Calu3 (cell line): ENCODE results near the gene SWT1. TPM values are rescaled to one million over a fixed set of nuclear protein-coding genes. Genes with fewer than 3 reads are reported as not detected.
"Not testable (repeated sequence)": the region's sequence is repeated elsewhere in the genome, so short reads cannot be mapped to it uniquely, and the experiment has no call there.

ENCODE experiments used
- BruUV-seq: library from RNA; stranded (reverse); fragments of 400-500 nt; replicated peaks from 2 replicates; lab custom pipeline; 2021; lab: Mats Ljungman, UMichigan
- CTCF ChIA-PET: fragments of 300-600 bp; sonication (Branson Sonifier 250); formaldehyde crosslinking; loops from one replicate; lab custom pipeline; 2022; ENCODE audit warnings: antibody characterized with exemption; lab: Charles Lee
- DNase-seq: peaks from one replicate; pipeline ENCODE4 v3.0.0; 2022
- H3K27ac Mint-ChIP-seq: one replicate; pipeline ENCODE4 v1.8.0; 2022; ENCODE audit warnings: mixed read lengths; ENCODE audit not compliant: unreplicated experiment
- H3K27me3 Mint-ChIP-seq: one replicate; pipeline ENCODE4 v1.8.0; 2022; ENCODE audit warnings: mixed read lengths; ENCODE audit not compliant: unreplicated experiment
- H3K36me3 Mint-ChIP-seq: one replicate; pipeline ENCODE4 v1.8.0; 2022; ENCODE audit warnings: mild to moderate bottlenecking, moderate library complexity, mixed read lengths; ENCODE audit not compliant: insufficient read depth, unreplicated experiment
- H3K4me1 Mint-ChIP-seq: one replicate; pipeline ENCODE4 v1.8.0; 2022; ENCODE audit warnings: mild to moderate bottlenecking, low read depth, mixed read lengths; ENCODE audit not compliant: unreplicated experiment
- H3K4me3 Mint-ChIP-seq: one replicate; pipeline ENCODE4 v1.8.0; 2022; ENCODE audit warnings: mild to moderate bottlenecking, low read depth, moderate library complexity, mixed read lengths; ENCODE audit not compliant: unreplicated experiment
- H3K9me3 Mint-ChIP-seq: one replicate; pipeline ENCODE4 v1.8.0; 2022; ENCODE audit warnings: low read depth, mixed read lengths; ENCODE audit not compliant: unreplicated experiment
- intact Hi-C: fragments of 100-400 bp; cut with micrococcal nuclease; formaldehyde crosslinking; loops from one replicate; pipeline ENCODE4 v1.10.0; 2022; ENCODE audit not compliant: unreplicated experiment
- total RNA-seq: library from RNA; stranded (reverse); gene quantifications from 2 replicates; pipeline ENCODE4 v1.2.3, GENCODE V29; 2022
- TF ChIP-seq, protein P1 (sequence below): fragments of 200-600 bp; IDR thresholded peaks from one replicate; pipeline ENCODE4 v1.8.0; 2022; ENCODE audit warnings: antibody characterized with exemption; ENCODE audit not compliant: unreplicated experiment

SWT1 gene
- total RNA-seq, 1 experiment from 2014 or later: 2.9 TPM

DNA sequence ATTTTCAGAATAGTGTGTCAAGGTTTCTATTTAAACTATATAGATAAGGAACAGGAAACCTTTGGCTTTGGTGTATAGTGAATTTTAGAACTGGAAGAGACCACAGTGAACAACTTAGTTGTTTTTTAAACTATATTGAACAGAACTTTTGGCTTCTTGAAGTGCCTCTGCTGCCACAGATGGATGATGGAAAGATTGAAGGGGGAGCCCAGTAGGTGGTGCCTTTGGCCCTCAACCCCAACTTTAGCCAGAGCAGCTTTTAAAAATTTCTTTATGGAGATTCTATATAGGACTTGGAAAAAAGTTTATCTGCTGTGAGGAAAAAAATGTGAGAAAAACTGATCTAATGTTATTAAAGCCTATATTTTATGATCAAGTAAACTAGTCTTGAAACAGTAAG, 50.2 kb downstream of the SWT1 start:
- Mint-ChIP-seq H3K27ac (no peak overlapping the region), H3K9me3 (no peaks in the 10 kb centered on the region), H3K36me3 (no peaks in the 10 kb centered on the region), H3K4me1 (no peaks in the 10 kb centered on the region), H3K27me3 (no peaks in the 10 kb centered on the region), H3K4me3 (no peak overlapping the region)
- no peak for DNase-seq
- CTCF ChIA-PET: no interaction called here
- TF ChIP-seq, protein P1, sequence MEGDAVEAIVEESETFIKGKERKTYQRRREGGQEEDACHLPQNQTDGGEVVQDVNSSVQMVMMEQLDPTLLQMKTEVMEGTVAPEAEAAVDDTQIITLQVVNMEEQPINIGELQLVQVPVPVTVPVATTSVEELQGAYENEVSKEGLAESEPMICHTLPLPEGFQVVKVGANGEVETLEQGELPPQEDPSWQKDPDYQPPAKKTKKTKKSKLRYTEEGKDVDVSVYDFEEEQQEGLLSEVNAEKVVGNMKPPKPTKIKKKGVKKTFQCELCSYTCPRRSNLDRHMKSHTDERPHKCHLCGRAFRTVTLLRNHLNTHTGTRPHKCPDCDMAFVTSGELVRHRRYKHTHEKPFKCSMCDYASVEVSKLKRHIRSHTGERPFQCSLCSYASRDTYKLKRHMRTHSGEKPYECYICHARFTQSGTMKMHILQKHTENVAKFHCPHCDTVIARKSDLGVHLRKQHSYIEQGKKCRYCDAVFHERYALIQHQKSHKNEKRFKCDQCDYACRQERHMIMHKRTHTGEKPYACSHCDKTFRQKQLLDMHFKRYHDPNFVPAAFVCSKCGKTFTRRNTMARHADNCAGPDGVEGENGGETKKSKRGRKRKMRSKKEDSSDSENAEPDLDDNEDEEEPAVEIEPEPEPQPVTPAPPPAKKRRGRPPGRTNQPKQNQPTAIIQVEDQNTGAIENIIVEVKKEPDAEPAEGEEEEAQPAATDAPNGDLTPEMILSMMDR: no peak
- intact Hi-C loops: no loop called here
- no TSS peak for BruUV-seq

DNA sequence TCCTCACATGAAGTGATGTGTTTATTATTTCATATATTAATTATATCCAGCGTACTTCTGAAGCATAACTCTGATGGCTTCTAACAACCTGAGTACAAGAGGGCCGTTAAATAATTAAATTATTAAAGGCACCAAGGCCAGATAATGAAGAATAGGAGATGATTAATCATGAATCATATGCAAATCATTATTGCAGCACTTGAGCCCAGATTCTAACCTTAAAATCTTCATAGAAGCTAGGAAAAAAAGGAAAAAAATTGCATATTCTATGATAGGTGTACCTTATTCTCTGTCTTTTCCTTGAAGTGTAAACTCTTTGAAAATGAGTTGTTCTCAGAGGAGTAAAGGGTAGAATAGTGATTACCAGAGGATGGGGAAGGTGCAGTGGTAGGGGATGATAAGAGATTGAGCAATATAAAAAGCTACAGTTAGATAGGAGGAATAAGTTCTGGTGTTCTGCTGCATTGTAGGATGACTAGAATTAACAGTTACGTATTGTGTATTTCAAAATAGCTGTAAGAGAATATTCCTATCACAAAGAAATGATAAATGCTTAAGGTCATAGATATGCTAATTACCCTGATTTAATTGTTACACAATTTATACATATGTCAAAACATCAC, 51.1 kb downstream of the SWT1 start:
- H3K27me3 Mint-ChIP-seq: no peaks in the 10 kb centered on the region
- no peaks in the 10 kb centered on the region for H3K4me1 Mint-ChIP-seq
- intact Hi-C loops: no loop called here
- H3K27ac Mint-ChIP-seq: no peak overlapping the region
- H3K4me3 Mint-ChIP-seq: no peak overlapping the region
- no peaks in the 10 kb centered on the region for H3K9me3 Mint-ChIP-seq
- TF ChIP-seq, protein P1: no peak
- DNase-seq: no peak
- BruUV-seq: no TSS peak
- H3K36me3 Mint-ChIP-seq: no peaks in the 10 kb centered on the region
- CTCF ChIA-PET: interaction anchor here (1.4 kb wide), 1 partner anchor 473 kb away, joined by 3 read pairs; no protein-coding TSS in a partner anchor

DNA sequence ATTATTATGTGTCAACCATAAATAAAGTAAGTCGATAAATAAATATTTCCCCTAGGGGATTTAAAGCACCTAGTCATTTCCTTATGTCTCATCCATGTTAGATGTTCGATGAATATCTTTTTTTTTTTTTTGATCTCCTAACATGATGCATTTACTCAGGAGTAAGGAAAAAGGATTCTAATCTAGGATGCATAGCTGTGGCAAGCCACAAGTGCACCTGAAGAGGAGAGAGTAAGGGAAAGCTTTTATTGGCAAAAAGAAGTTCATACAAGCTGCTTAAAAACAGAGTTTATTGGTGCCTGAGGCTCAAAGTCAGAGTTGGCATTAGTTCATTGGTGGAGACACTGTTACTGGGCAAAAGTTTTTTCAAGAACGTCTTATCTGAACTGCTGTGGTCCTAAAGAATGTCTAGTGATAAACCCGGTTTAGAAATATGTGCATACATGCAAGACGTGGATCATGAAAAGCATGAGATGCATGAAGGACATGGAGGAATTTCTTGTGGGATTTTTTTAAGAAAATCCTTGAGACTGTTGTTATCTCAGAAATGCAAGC, 51.7 kb downstream of the SWT1 start:
- Mint-ChIP-seq H3K4me1 (no peaks in the 10 kb centered on the region), H3K27me3 (no peaks in the 10 kb centered on the region), H3K36me3 (no peaks in the 10 kb centered on the region), H3K27ac (no peak overlapping the region), H3K4me3 (no peak overlapping the region), H3K9me3 (no peaks in the 10 kb centered on the region)
- intact Hi-C loops: no loop called here
- no peak for DNase-seq
- no TSS peak for BruUV-seq
- TF ChIP-seq, protein P1: no peak
- CTCF ChIA-PET: interaction anchor here (0.6 to 1.4 kb wide), 2 partner anchors 199 to 472 kb away, joined by 3 read pairs; no protein-coding TSS in a partner anchor

DNA sequence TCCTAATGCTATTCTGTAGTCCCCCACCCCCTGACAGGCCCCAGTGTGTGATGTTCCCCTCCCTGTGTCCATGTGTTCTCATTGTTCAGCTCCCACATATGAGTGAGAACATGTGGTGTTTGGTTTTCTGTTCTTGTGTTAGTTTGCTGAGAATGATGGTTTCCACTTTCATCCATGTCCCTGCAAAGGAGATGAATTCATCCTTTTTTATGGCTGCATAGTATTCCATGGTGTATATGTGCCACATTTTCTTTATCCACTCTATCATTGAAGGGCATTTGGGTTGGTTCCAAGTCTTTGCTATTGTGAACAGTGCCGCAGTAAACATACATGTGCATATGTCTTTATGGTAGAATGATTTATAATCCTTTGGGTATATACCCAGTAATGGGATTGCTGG, 52.4 kb downstream of the SWT1 start:
- H3K36me3 Mint-ChIP-seq, H3K27ac Mint-ChIP-seq, intact Hi-C loops, H3K4me1 Mint-ChIP-seq, H3K9me3 Mint-ChIP-seq, H3K27me3 Mint-ChIP-seq, DNase-seq, H3K4me3 Mint-ChIP-seq, BruUV-seq: not testable (repeated sequence)
- CTCF ChIA-PET: interaction anchor here (1.4 kb wide), 1 partner anchor 472 kb away, joined by 3 read pairs; no protein-coding TSS in a partner anchor

DNA sequence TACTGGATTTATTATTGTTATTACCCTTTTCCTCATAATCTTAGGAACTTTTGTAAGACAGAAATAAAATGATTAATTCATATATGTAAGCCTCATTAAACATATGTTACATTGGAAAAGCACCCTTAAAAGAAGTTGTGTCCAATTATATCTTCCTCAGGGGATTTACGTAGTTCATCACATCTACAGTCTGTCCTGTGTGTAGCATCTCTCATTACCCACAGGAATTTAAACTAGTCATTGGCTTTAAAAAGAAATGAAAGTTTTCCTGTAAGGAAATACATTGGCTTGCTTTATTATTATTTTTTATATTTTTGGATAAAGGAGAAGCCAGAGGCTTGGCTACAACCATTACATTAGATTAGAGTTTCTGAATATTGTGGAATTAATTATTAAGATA, 56.1 kb downstream of the SWT1 start:
- TF ChIP-seq, protein P1: no peak
- no peak for DNase-seq
- CTCF ChIA-PET: no interaction called here

More for the DNA sequence above, 56.1 kb downstream of the SWT1 start:
- no peaks in the 10 kb centered on the region for H3K9me3 Mint-ChIP-seq
- intact Hi-C loops: no loop called here
- no peaks in the 10 kb centered on the region for H3K27me3 Mint-ChIP-seq
- no peak overlapping the region for H3K27ac Mint-ChIP-seq
- BruUV-seq: no TSS peak
- no peak overlapping the region for H3K4me3 Mint-ChIP-seq
- H3K4me1 Mint-ChIP-seq: no peaks in the 10 kb centered on the region
- no peaks in the 10 kb centered on the region for H3K36me3 Mint-ChIP-seq
